ENCODE data around the gene ZNF469. TPM values are rescaled to one million over a fixed set of nuclear protein-coding genes. Genes with fewer than 3 reads are reported as not detected.

Gene ZNF469
- total and polyA plus RNA-seq, 11 donors, result 0.48 to 2.8 (median 1.00) TPM

DNA sequence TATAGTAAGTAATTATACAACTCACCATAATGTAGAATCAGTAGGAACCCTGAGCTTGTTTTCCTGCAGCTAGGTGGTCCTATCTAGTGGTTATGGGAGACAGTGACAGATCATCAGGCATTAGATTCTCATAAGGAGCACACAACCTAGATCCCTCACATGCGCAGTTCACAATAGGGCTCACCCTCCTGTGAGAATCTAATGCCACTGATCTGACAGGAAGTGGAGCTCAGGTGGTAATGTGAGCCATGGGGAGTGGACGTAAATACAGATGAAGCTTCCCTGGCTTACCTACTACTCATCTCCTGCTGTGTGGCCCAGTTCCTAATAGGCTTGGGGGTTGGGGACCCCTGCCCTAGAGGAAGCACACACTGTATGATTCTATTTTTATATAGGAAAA lies 21.8 kb upstream of the ZNF469 start:
- Histone ChIP-seq H3K9me3 (peaks cover 0 to 17% (median 0%) of the 10 kb centered on the region in 12 donors), H3K27ac (no peak overlapping the region), H3K36me3 (no peaks in the 10 kb centered on the region), H3K4me3 (no peak overlapping the region), H3K4me1 (no peaks in the 10 kb centered on the region), H3K27me3 (peaks cover 0 to 13% (median 0%) of the 10 kb centered on the region in 9 donors)
- TF ChIP-seq, protein P1, sequence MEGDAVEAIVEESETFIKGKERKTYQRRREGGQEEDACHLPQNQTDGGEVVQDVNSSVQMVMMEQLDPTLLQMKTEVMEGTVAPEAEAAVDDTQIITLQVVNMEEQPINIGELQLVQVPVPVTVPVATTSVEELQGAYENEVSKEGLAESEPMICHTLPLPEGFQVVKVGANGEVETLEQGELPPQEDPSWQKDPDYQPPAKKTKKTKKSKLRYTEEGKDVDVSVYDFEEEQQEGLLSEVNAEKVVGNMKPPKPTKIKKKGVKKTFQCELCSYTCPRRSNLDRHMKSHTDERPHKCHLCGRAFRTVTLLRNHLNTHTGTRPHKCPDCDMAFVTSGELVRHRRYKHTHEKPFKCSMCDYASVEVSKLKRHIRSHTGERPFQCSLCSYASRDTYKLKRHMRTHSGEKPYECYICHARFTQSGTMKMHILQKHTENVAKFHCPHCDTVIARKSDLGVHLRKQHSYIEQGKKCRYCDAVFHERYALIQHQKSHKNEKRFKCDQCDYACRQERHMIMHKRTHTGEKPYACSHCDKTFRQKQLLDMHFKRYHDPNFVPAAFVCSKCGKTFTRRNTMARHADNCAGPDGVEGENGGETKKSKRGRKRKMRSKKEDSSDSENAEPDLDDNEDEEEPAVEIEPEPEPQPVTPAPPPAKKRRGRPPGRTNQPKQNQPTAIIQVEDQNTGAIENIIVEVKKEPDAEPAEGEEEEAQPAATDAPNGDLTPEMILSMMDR (IDR thresholded peaks at IDR 0.05), result no peak
- no peak for TF ChIP-seq POLR2A (IDR thresholded peaks at IDR 0.05)
- ATAC-seq (no peak), DNase-seq (no peak)
- intact Hi-C loops (cut with DNase I), result no loop called here
- WGBS, 4 donors, result 66 to 96% (median 82%) methylated on average over 2 of the region's 2 CpGs

DNA sequence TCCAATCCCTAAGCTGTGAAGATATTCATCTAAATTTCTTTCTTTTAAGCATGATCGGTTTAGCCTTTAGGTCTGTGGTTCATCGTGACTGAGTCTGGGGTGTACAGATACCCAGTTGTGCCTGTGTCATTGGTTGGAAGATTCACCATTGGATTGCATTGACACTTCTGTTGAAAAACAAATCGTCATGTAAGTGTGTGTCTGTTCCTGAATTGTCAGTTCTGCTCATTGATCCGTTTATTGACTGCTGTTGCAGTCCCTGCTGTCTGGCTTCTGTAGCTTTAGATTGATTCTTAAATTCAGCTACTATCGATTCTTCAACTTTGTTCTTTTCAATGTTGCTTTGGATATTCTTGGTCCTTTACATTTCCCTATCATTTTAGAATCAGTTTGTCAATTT lies 21.0 kb upstream of the ZNF469 start:
- Histone ChIP-seq H3K27ac (no peak overlapping the region), H3K27me3 (peaks cover 0 to 13% (median 0%) of the 10 kb centered on the region in 9 donors), H3K4me3 (no peak overlapping the region), H3K36me3 (no peaks in the 10 kb centered on the region), H3K4me1 (no peaks in the 10 kb centered on the region), H3K9me3 (peaks cover 0 to 17% (median 0%) of the 10 kb centered on the region in 12 donors)
- no peak for TF ChIP-seq POLR2A (IDR thresholded peaks at IDR 0.05)
- DNase-seq (no peak), ATAC-seq (no peak)
- intact Hi-C loops (cut with DNase I), result no loop called here
- 79 to 88% (median 81%) methylated on average over 5 of the region's 5 CpGs for WGBS, 4 donors

DNA sequence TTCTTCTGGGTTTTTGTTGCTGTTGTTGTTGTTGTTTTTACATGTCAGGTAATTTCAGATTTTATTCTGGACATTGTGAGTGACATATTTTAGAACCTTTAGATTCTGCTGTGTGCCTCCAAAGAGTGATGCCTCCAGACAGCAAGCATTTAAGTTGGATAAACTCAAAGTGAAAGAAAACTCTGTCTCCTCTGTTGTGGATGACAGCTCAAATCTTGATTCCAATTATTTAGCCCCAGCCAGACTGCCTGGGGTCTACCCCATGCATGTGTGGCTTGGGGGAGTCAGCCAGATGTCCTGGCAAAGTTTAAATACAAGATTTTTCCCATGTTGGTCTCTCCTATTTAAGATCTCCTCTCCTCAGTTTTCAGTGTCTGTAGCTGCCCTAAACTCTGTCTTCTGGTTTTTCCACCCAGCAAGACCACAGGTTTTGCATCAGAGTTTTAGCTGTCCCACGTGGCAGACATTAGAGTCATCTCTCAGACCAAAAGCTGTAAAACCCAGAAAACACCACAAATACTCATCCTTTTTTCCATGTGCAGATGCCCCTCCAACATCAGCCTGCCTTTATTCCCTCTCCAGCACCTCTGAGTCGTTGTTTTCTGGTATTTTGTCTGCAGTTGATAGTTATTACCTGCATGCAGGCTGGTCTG lies 19.4 kb upstream of the ZNF469 start:
- peaks cover 0 to 13% (median 0%) of the 10 kb centered on the region in 9 donors for H3K27me3 ChIP-seq
- peaks cover 0 to 17% (median 0%) of the 10 kb centered on the region in 12 donors for H3K9me3 ChIP-seq
- H3K4me1 ChIP-seq, result no peaks in the 10 kb centered on the region
- no peak for DNase-seq
- H3K4me3 ChIP-seq, result no peak overlapping the region
- no peaks in the 10 kb centered on the region for H3K36me3 ChIP-seq
- no peak for TF ChIP-seq POLR2A (IDR thresholded peaks at IDR 0.05)
- TF ChIP-seq, protein P1 (IDR thresholded peaks at IDR 0.05), result no peak
- no peak overlapping the region for H3K27ac ChIP-seq
- intact Hi-C loops (cut with DNase I), result no loop called here
- no peak for ATAC-seq
- 49 to 74% (median 56%) methylated on average over 2 of the region's 2 CpGs for WGBS, 4 donors

DNA sequence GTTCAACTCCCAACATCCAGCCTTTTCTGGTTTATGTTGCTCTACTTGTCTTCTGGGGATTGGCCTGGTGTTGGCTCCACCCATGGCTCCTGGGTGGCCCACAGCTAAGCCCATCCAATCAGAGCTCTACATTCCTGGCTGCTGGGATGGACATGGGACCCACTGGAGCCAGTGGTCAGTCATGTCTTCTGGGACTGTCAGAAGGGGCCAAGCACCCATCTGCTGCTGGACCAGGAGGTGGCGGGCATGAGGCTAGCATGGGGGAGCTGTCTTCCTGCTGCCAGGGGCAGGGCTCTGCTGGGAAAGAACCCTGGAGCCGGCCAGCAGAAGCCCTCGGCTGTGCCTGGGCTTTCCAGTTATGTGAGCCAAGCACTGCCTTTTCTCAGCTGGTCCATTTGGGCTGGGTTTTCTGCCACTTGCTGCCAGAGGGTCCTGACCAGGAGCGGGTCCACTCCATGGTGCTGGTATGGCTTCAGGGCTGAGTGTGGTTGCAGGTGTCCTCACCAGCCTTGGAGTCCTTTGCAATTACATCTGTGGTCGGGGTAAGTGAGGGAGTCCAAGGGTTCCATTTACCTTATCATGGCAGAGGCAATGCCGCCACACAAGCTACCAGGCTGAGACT lies 17.4 kb upstream of the ZNF469 start:
- intact Hi-C loops (cut with DNase I), result no loop called here
- peaks cover 0 to 17% (median 0%) of the 10 kb centered on the region in 12 donors for H3K9me3 ChIP-seq
- ATAC-seq, result no peak

More for the DNA sequence above, 17.4 kb upstream of the ZNF469 start:
- TF ChIP-seq, protein P1 (IDR thresholded peaks at IDR 0.05), result no peak
- TF ChIP-seq POLR2A (IDR thresholded peaks at IDR 0.05), result no peak
- Histone ChIP-seq H3K4me3 (no peak overlapping the region), H3K27ac (no peak overlapping the region), H3K36me3 (no peaks in the 10 kb centered on the region), H3K4me1 (no peaks in the 10 kb centered on the region), H3K27me3 (peaks cover 0 to 13% (median 0%) of the 10 kb centered on the region in 9 donors)
- 88 to 91% (median 89%) methylated on average over 5 to 6 of the region's 6 CpGs for WGBS, 4 donors
- peak in 3 of 5 donors; percentile 4 to 21 (median 5) for DNase-seq

All from heart left ventricle (tissue), 16 donors.